Neural cell (in vitro differentiated cells): ENCODE measurements around the gene ACOX3. TPM values are rescaled to one million over a fixed set of nuclear protein-coding genes. Genes with fewer than 3 reads are reported as not detected.
"Not testable (repeated sequence)": the region's sequence is repeated elsewhere in the genome, so short reads cannot be mapped to it uniquely, and the experiment has no call there.

Experiments used
- H2AFZ ChIP-seq: fragments of 200-600, 300-800 bp; sonication (generic), shearing (Covaris generic); 2 replicates; pipeline ENCODE4 v1.6.0; 2014; ENCODE audit warnings: low read depth, mild to moderate bottlenecking, antibody characterized with exemption, low read length, moderate library complexity
- H3F3A ChIP-seq: fragments of 200-600 bp; shearing (Covaris generic); 2 replicates; pipeline ENCODE4 v1.6.1; 2016; ENCODE audit warnings: mild to moderate bottlenecking, moderate library complexity, mixed read lengths, antibody characterized with exemption, low read length; ENCODE audit not compliant: insufficient read depth, poor library complexity, severe bottlenecking
- H3K27ac ChIP-seq: fragments of 200-600, 300-800 bp; sonication (generic), shearing (Covaris generic); 2 replicates; pipeline ENCODE4 v1.5.1; 2014; ENCODE audit warnings: mild to moderate bottlenecking, low read length, moderate library complexity
- H3K27me3 ChIP-seq: fragments of 300-800, 200-600 bp; sonication (generic), shearing (Covaris generic); 2 replicates; pipeline ENCODE4 v1.6.0; 2014; ENCODE audit warnings: mild to moderate bottlenecking, low read depth, low read length, moderate library complexity; ENCODE audit not compliant: insufficient read depth
- H3K36me3 ChIP-seq: fragments of 300-800, 200-600 bp; sonication (generic), shearing (Covaris generic); 2 replicates; pipeline ENCODE4 v1.5.1; 2014; ENCODE audit warnings: mild to moderate bottlenecking, antibody characterized with exemption, low read length, moderate library complexity; ENCODE audit not compliant: insufficient read depth
- H3K4me2 ChIP-seq: fragments of 300-800, 200-600 bp; sonication (generic), shearing (Covaris generic); 2 replicates; pipeline ENCODE4 v1.6.0; 2014; ENCODE audit warnings: mild to moderate bottlenecking, low read length
- H3K4me3 ChIP-seq: fragments of 300-800, 200-600 bp; sonication (generic), shearing (Covaris generic); 2 replicates; pipeline ENCODE4 v1.5.1; 2014; ENCODE audit warnings: mild to moderate bottlenecking, low read length, moderate library complexity
- H3K79me2 ChIP-seq: fragments of 200-600 bp; shearing (Covaris generic); replicated peaks from 2 replicates; pipeline ENCODE4 v1.6.0; 2014; ENCODE audit warnings: mild to moderate bottlenecking, low read length, moderate library complexity; ENCODE audit not compliant: insufficient read depth
- H3K9ac ChIP-seq: fragments of 300-800, 200-600 bp; sonication (generic), shearing (Covaris generic); 2 replicates; pipeline ENCODE4 v1.6.1; 2016; ENCODE audit warnings: mild to moderate bottlenecking, low read length, mixed read lengths
- H3K9me2 ChIP-seq: fragments of 200-600 bp; shearing (Covaris generic); 2 replicates; pipeline ENCODE4 v1.6.1; 2016; ENCODE audit warnings: mild to moderate bottlenecking, low read length, mixed read lengths; ENCODE audit not compliant: insufficient read depth
- H3K9me3 ChIP-seq: fragments of 200-600, 300-800 bp; sonication (generic), shearing (Covaris generic); 2 replicates; pipeline ENCODE4 v1.6.1; 2016; ENCODE audit warnings: mild to moderate bottlenecking, mixed run types, low read length, moderate library complexity, mixed read lengths
- H4K20me1 ChIP-seq: fragments of 200-600 bp; shearing (Covaris generic); 2 replicates; pipeline ENCODE4 v1.6.1; 2016; ENCODE audit warnings: mild to moderate bottlenecking, mixed run types; ENCODE audit not compliant: insufficient read depth
- EP300 ChIP-seq: fragments of 450-650 bp; conservative IDR thresholded peaks from 2 replicates; pipeline ENCODE4 v1.6.1; 2014; ENCODE audit warnings: antibody characterized with exemption, mild to moderate bottlenecking, moderate library complexity; ENCODE audit not compliant: poor library complexity, severe bottlenecking
- EZH2 ChIP-seq: fragments of 200-600, 300-800 bp; shearing (Covaris generic), sonication (generic); IDR thresholded peaks from 2 replicates; pipeline ENCODE4 v1.6.1; 2014; ENCODE audit warnings: antibody characterized with exemption, low read length, borderline replicate concordance, mild to moderate bottlenecking; ENCODE audit not compliant: insufficient read depth, poor library complexity, severe bottlenecking
- MXI1 ChIP-seq: fragments of 450-650 bp; conservative IDR thresholded peaks from 2 replicates; pipeline ENCODE4 v1.6.1; 2014; ENCODE audit warnings: antibody characterized with exemption, mild to moderate bottlenecking; ENCODE audit not compliant: poor library complexity, severe bottlenecking
- POLR2AphosphoS5 ChIP-seq: IDR thresholded peaks from 2 replicates; pipeline ENCODE4 v1.6.1; 2012
- RAD21 ChIP-seq: fragments of 450-650 bp; conservative IDR thresholded peaks from 2 replicates; pipeline ENCODE4 v1.6.1; 2014; ENCODE audit warnings: antibody characterized with exemption, mild to moderate bottlenecking, moderate library complexity
- SMC3 ChIP-seq: fragments of 450-650 bp; conservative IDR thresholded peaks from 2 replicates; pipeline ENCODE4 v1.6.1; 2014; ENCODE audit warnings: antibody characterized with exemption, mild to moderate bottlenecking, moderate library complexity; ENCODE audit not compliant: poor library complexity
- TAF1 ChIP-seq: IDR thresholded peaks from 2 replicates; pipeline ENCODE4 v1.6.1; 2012; ENCODE audit warnings: low read depth
- polyA plus RNA-seq: library from polyadenylated mRNA; depleted of rRNA; stranded (reverse); fragments of >200 nt; gene quantifications from 2 replicates; pipeline ENCODE4 v1.2.3, GENCODE V29; 2014
- TF ChIP-seq, protein P1 (sequence below): IDR thresholded peaks from 2 replicates; pipeline ENCODE4 v1.6.1; 2012; ENCODE audit warnings: borderline replicate concordance
- TF ChIP-seq, protein P2 (sequence below): fragments of 450-650 bp; IDR thresholded peaks from 2 replicates; pipeline ENCODE4 v1.5.1; 2014; ENCODE audit warnings: antibody characterized with exemption, mild to moderate bottlenecking, moderate library complexity; ENCODE audit not compliant: poor library complexity, severe bottlenecking

ACOX3 gene
- polyA plus RNA-seq, 1 donor from 2014 or later: 13.2 TPM

DNA sequence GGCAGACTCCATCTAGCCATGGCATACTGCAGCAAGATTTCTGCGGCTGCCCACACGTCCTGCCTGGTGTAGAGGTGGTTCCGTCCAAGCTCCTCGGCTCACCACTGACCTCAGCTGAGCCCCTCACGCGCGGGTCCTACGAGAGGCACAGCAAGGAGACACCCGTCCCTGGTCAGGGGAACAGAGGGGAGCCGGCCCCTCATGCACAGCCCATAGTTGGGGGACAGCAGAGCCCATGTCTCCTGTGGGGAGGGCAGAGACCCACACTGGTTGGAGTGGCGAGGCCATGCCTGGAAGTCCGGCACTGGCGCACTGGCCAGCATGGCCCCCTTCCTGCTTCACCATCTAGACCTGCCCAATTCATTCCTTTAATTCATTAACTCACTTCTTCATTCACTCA, 90.2 kb downstream of the ACOX3 start:
- Histone ChIP-seq H3K4me3 (no peak overlapping the region), H2AFZ (no peak overlapping the region), H4K20me1 (no peaks in the 10 kb centered on the region), H3K79me2 (no peaks in the 10 kb centered on the region), H3K27ac (no peak overlapping the region), H3K9ac (no peak overlapping the region), H3K27me3 (no peaks in the 10 kb centered on the region), H3K4me2 (no peak overlapping the region), H3F3A (no peaks in the 10 kb centered on the region), H3K9me2 (no peaks in the 10 kb centered on the region), H3K36me3 (no peaks in the 10 kb centered on the region), H3K9me3 (no peaks in the 10 kb centered on the region)
- no peak for TF ChIP-seq TAF1
- TF ChIP-seq, protein P1, sequence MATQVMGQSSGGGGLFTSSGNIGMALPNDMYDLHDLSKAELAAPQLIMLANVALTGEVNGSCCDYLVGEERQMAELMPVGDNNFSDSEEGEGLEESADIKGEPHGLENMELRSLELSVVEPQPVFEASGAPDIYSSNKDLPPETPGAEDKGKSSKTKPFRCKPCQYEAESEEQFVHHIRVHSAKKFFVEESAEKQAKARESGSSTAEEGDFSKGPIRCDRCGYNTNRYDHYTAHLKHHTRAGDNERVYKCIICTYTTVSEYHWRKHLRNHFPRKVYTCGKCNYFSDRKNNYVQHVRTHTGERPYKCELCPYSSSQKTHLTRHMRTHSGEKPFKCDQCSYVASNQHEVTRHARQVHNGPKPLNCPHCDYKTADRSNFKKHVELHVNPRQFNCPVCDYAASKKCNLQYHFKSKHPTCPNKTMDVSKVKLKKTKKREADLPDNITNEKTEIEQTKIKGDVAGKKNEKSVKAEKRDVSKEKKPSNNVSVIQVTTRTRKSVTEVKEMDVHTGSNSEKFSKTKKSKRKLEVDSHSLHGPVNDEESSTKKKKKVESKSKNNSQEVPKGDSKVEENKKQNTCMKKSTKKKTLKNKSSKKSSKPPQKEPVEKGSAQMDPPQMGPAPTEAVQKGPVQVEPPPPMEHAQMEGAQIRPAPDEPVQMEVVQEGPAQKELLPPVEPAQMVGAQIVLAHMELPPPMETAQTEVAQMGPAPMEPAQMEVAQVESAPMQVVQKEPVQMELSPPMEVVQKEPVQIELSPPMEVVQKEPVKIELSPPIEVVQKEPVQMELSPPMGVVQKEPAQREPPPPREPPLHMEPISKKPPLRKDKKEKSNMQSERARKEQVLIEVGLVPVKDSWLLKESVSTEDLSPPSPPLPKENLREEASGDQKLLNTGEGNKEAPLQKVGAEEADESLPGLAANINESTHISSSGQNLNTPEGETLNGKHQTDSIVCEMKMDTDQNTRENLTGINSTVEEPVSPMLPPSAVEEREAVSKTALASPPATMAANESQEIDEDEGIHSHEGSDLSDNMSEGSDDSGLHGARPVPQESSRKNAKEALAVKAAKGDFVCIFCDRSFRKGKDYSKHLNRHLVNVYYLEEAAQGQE: no peak
- TF ChIP-seq, protein P2, sequence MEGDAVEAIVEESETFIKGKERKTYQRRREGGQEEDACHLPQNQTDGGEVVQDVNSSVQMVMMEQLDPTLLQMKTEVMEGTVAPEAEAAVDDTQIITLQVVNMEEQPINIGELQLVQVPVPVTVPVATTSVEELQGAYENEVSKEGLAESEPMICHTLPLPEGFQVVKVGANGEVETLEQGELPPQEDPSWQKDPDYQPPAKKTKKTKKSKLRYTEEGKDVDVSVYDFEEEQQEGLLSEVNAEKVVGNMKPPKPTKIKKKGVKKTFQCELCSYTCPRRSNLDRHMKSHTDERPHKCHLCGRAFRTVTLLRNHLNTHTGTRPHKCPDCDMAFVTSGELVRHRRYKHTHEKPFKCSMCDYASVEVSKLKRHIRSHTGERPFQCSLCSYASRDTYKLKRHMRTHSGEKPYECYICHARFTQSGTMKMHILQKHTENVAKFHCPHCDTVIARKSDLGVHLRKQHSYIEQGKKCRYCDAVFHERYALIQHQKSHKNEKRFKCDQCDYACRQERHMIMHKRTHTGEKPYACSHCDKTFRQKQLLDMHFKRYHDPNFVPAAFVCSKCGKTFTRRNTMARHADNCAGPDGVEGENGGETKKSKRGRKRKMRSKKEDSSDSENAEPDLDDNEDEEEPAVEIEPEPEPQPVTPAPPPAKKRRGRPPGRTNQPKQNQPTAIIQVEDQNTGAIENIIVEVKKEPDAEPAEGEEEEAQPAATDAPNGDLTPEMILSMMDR: no peak
- no peak for TF ChIP-seq EZH2
- TF ChIP-seq RAD21: no peak
- TF ChIP-seq MXI1: no peak
- TF ChIP-seq SMC3: no peak
- no peak for TF ChIP-seq POLR2AphosphoS5
- TF ChIP-seq EP300: no peak

DNA sequence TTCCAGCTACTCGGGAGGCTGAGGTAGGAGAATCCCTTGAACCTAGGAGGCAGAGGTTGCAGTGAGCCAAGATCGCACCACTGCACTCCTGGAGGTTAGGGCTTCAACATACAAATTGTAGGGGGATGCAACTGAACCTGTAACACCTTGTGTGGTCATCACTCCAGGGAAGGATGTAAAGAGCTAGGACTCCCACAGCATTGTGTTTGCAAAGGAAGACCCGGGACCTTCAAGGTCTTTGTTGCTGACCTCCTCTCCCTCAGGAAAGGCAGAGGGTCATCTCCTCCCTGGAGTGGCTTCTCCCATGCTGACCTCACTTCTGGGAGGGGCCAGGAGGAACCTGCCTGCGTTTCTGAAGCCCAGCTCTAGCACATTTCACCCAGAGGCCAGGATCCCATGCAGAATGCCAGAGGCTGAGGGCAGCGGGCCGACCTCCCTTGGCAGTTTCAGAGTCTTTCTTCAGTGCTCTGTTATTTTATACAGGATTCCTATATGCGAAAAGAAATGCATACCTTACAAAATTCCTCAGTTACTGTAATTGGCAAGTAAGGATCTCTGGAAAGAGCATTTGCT, 90.8 kb downstream of the ACOX3 start:
- Histone ChIP-seq H3K79me2 (no peaks in the 10 kb centered on the region), H3K9me3 (no peaks in the 10 kb centered on the region), H4K20me1 (no peaks in the 10 kb centered on the region), H3F3A (no peaks in the 10 kb centered on the region), H3K9ac (no peak overlapping the region), H3K27me3 (no peaks in the 10 kb centered on the region), H2AFZ (no peak overlapping the region), H3K9me2 (no peaks in the 10 kb centered on the region), H3K36me3 (no peaks in the 10 kb centered on the region), H3K4me2 (no peak overlapping the region), H3K27ac (no peak overlapping the region), H3K4me3 (no peak overlapping the region)
- TF ChIP-seq SMC3 (no peak), RAD21 (no peak), EZH2 (no peak), MXI1 (no peak), POLR2AphosphoS5 (no peak), TAF1 (no peak)
- TF ChIP-seq, protein P1: no peak
- TF ChIP-seq, protein P2: no peak

DNA sequence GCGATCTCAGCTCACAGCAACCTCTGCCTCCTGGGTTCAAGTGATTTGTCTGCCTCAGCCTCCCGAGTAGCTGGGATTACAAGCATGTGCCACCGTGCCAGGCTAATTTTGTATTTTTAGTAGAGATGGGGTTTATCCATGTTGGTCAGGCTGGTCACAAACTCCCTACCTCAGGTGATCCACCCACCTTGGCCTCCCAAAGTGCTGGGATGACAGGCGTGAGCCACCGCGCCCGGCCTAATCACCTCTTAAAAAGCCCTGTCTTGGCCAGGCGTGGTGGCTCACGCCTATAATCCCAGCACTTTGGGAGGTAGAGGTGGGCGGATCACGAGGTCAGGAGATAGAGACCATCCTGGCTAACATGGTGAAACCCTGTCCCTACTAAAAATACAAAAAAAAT, 91.3 kb downstream of the ACOX3 start:
- H3F3A ChIP-seq, H2AFZ ChIP-seq, H3K4me2 ChIP-seq, H4K20me1 ChIP-seq, H3K79me2 ChIP-seq, H3K9me2 ChIP-seq, H3K27me3 ChIP-seq, H3K9me3 ChIP-seq, H3K27ac ChIP-seq, H3K36me3 ChIP-seq, H3K4me3 ChIP-seq, H3K9ac ChIP-seq: not testable (repeated sequence)
